Coronary artery (tissue), 2 donors: Measurements from ENCODE around the gene GMEB2.

Source experiments
- DNase-seq: peaks from one replicate; pipeline ENCODE4 v3.0.0-alpha.2; 2017; ENCODE audit warnings: low spot score
- H3K27ac ChIP-seq, 2 donors: fragments of 200-600 bp; sonication (generic); one replicate each; pipeline ENCODE4 v1.5.1; 2016 to 2019
- H3K4me3 ChIP-seq: fragments of 200-600 bp; sonication (generic); 2 replicates; pipeline ENCODE4 v1.5.1; 2016; ENCODE audit warnings: mild to moderate bottlenecking, moderate library complexity
- TF ChIP-seq, protein P1 (sequence below): fragments of 200-600 bp; sonication (generic); IDR thresholded peaks from one replicate; pipeline ENCODE4 v1.5.1; 2019; ENCODE audit warnings: antibody characterized with exemption

Gene GMEB2

DNA sequence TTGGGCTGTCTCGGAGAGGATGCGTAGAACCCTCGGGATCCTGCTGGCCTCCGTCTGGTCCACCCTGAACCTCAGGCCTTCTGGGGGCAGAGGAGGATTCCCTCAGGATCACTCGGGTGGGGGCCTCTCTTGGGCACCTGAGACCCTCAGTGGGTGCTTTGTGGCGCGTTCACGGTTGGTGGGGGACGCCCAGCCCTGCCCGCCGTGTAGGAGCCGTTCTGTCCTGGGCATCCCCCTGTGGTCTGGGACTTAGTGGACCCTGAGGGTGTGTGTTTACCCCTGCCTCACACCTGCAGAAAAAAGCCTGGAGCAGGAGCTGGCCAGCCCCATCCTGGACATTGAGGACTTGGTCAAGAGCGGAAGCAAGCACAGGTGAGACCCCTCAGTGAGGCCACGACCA is 38.8 kb upstream of the GMEB2 start:
- DNase-seq: no peak
- no peak overlapping the region for H3K4me3 ChIP-seq
- TF ChIP-seq, protein P1, sequence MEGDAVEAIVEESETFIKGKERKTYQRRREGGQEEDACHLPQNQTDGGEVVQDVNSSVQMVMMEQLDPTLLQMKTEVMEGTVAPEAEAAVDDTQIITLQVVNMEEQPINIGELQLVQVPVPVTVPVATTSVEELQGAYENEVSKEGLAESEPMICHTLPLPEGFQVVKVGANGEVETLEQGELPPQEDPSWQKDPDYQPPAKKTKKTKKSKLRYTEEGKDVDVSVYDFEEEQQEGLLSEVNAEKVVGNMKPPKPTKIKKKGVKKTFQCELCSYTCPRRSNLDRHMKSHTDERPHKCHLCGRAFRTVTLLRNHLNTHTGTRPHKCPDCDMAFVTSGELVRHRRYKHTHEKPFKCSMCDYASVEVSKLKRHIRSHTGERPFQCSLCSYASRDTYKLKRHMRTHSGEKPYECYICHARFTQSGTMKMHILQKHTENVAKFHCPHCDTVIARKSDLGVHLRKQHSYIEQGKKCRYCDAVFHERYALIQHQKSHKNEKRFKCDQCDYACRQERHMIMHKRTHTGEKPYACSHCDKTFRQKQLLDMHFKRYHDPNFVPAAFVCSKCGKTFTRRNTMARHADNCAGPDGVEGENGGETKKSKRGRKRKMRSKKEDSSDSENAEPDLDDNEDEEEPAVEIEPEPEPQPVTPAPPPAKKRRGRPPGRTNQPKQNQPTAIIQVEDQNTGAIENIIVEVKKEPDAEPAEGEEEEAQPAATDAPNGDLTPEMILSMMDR: no peak
- no peak overlapping the region for H3K27ac ChIP-seq

- no peak overlapping the region for H3K4me3 ChIP-seq
- DNase-seq: no peak
- TF ChIP-seq, protein P1: no peak
- no peak overlapping the region for H3K27ac ChIP-seq
Measured at GRCh38 chr20:63664861-63665594, 38.1 kb upstream of the GMEB2 start.

DNA sequence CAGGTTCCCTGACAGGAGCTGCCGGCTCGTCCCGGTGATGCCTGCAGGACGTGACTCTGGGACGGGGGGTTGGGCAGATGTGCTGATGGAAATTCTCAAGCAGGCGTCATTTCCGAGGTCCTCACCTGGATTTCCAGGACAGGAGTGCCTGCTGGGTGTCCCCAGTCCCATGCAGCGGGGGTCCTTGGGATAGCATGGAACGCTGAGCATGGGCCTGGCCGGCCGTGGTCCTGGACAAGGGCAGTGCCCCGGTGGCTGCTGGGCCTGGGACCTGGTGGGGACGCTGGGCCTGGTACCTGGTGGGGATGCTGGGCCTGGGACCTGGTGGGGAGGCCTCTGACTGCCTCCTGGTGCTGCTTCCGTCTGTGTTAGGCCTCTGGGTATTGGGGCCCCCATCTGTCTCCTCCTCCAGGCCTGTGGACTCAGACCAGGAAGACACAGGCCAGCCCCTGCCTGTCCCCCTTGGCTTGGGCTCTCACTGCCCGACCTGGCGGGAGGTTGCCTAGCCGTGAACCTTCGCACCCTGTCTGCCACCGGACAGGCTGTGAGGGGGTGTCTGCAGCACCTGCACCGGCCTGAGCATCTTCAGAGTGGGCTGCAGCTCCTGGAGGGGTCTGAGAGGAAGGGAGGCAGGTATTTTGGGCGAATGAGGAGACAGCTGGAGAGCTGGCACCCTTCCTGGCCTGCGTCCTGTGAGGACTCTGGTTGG is 37.4 kb upstream of the GMEB2 start:
- H3K27ac ChIP-seq: no peak overlapping the region
- TF ChIP-seq, protein P1: no peak
- DNase-seq: no peak
- H3K4me3 ChIP-seq: no peak overlapping the region

DNA sequence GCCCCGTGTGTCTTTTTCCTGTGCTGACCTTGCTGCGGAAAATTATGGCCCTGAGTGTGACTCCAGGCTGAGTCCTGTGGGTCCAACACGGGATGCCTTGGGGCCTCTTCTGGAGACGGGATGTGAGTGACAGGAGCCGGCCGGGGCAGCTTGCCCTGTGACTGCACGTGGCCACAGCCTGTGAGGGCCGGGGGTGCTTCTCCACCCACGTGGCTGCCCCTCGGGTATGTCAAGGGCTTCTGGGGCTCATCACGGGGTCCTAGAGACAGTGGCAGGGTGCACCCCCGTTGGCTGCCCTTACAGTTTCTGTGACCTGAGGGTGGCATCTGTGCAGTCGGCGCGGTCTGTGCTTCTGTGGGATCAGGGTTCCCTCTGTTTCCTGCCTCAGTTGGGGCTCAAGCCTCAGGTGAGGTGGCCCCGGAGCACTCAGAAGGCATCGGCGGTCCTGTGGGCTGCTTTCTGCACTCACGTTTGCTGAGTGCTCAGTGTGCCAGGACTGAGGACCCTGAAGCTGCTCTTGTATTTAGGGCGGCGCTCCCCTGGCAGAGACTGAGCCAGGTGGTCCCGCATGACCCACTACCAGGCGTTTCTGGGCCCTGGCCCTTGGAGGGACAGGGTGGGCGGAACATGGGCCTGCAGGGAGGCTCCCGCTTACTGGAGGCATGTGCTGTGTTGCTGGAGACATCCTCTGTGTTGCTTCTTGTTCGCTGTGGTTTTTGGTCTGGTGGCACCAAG is 36.6 kb upstream of the GMEB2 start:
- no peak overlapping the region for H3K27ac ChIP-seq

DNA sequence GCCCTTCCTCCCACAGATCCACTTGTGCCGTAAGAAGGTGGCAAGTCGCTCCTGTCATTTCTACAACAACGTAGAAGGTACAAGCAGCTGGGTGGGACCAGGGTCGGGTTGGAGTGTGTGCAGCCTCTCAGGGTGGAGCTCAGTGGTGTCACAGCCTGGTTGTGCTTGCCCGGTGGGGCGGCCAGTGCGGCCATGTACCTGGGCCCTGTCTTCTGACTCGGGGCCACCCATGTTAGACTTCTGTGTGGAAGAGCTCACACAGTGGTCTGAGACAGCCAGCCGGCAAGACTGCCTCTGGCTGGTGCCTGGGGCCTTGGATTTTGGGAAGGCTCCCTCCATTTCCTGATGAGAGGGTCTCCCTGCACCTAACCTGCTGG is 35.9 kb upstream of the GMEB2 start:
- H3K27ac ChIP-seq: no peak overlapping the region
- no peak overlapping the region for H3K4me3 ChIP-seq
- no peak for DNase-seq
- TF ChIP-seq, protein P1: no peak

More for the DNA sequence above, 36.6 kb upstream of the GMEB2 start:
- DNase-seq: no peak
- no peak overlapping the region for H3K4me3 ChIP-seq
- TF ChIP-seq, protein P1: no peak

- Histone ChIP-seq H3K4me3 (no peak overlapping the region), H3K27ac (no peak overlapping the region)
- TF ChIP-seq, protein P1: no peak
- DNase-seq: no peak
Measured at GRCh38 chr20:63661959-63662812, 35.3 kb upstream of the GMEB2 start.
